ENCODE measurements around the gene NTM. TPM values are rescaled to one million over a fixed set of nuclear protein-coding genes. Genes with fewer than 3 reads are reported as not detected.

Gene NTM
- total and polyA plus RNA-seq, 2 of the 8 experiments (the other 6 are each of a cell fraction or from before 2014, with no cell fraction given): 13.4 to 20.0 TPM

DNA sequence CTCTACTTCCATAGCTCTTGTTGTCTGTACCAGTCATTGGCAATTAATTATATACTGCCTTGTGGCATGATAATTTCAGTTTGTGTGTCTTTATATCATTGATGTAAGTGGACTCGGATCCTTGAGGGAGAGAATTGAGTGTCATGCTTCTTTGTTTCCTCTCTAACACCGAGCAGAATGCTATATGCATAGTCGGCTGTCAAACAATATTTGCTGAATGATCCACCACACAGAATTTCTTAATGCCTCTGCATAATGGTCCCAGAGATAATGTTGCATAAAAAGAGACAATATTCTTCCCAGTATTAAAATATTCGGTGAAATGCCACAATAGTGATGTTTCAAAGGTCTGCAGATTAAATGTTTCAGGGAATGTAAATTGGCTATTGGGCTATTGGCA is 664.8 kb downstream of the NTM start:
- H2BK15ac ChIP-seq (ENCODE audit: low read length): no peak overlapping the region
- H2AK5ac ChIP-seq (ENCODE audit: low read depth, low read length): no peak overlapping the region
- CTCF ChIA-PET (ENCODE audit: partially characterized antibody): interaction anchor here (1.6 kb wide), 1 partner anchor 85 kb away, joined by 4 read pairs; no protein-coding TSS in a partner anchor
- H4K8ac ChIP-seq (ENCODE audit: extremely low read depth, insufficient read depth, low read length): no peak overlapping the region
- no peaks in the 10 kb centered on the region for H4K20me1 ChIP-seq (replicated peaks in 1 of 2; ENCODE audit: control insufficient read depth in 1 of 2, insufficient read depth in 2 of 2, low read length in 2 of 2)
- no peak overlapping the region for H3K4ac ChIP-seq (replicated peaks; ENCODE audit: insufficient read length, low read depth, low read length)
- TF ChIP-seq NANOG (IDR thresholded peaks at IDR 0.05; ENCODE audit: insufficient read depth, low read depth, low read length, poor library complexity, severe bottlenecking) (no peak), CHD2 (IDR thresholded peaks at IDR 0.05; ENCODE audit: low read length) (no peak), SIRT6 (IDR thresholded peaks at IDR 0.05; ENCODE audit: low read length) (no peak), POLR2A (IDR thresholded peaks at IDR 0.05; ENCODE audit: control extremely low read depth in 1 of 2, low read depth in 2 of 2, low read length in 2 of 2) (no peak), YY1 (IDR thresholded peaks at IDR 0.05; ENCODE audit: low read depth, low read length) (no peak), KDM5A (IDR thresholded peaks at IDR 0.05; ENCODE audit: low read length) (no peak), HDAC6 (IDR thresholded peaks at IDR 0.05; ENCODE audit: low read depth, low read length) (no peak), RAD21 (IDR thresholded peaks at IDR 0.05 in 1 of 2, conservative IDR thresholded peaks at IDR 0.05 in 1 of 2; ENCODE audit: low read depth in 2 of 2, low read length in 2 of 2) (no peak), CREB1 (IDR thresholded peaks at IDR 0.05) (no peak), TAF7 (optimal IDR thresholded peaks at IDR 0.05; ENCODE audit: borderline replicate concordance, low read depth, low read length) (no peak), JUND (IDR thresholded peaks at IDR 0.05; ENCODE audit: low read length) (no peak)
- TF ChIP-seq, protein P1, sequence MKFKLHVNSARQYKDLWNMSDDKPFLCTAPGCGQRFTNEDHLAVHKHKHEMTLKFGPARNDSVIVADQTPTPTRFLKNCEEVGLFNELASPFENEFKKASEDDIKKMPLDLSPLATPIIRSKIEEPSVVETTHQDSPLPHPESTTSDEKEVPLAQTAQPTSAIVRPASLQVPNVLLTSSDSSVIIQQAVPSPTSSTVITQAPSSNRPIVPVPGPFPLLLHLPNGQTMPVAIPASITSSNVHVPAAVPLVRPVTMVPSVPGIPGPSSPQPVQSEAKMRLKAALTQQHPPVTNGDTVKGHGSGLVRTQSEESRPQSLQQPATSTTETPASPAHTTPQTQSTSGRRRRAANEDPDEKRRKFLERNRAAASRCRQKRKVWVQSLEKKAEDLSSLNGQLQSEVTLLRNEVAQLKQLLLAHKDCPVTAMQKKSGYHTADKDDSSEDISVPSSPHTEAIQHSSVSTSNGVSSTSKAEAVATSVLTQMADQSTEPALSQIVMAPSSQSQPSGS (IDR thresholded peaks at IDR 0.05; ENCODE audit: low read length): no peak
- H3K27me3 ChIP-seq (replicated peaks in 1 of 4; ENCODE audit: control insufficient read depth in 3 of 4, extremely low read depth in 1 of 4, insufficient read depth in 3 of 4, low read length in 3 of 4): no peaks in the 10 kb centered on the region; a peak in 1 of 7 replicates
- peaks cover 0 to 3% of the 10 kb centered on the region in 2 experiments; a peak in 1 of 4 replicates for H3K9me3 ChIP-seq (ENCODE audit: insufficient read depth in 2 of 2, low read depth in 1 of 2, low read length in 1 of 2)
- H2BK20ac ChIP-seq (ENCODE audit: low read length): no peak overlapping the region
- no peak overlapping the region for H2BK5ac ChIP-seq (ENCODE audit: low read depth, low read length)
- H3K23ac ChIP-seq (ENCODE audit: insufficient read length): no peak overlapping the region
- H3K4me2 ChIP-seq (ENCODE audit: insufficient read depth in 1 of 2, low read depth in 2 of 2, low read length in 2 of 2): no peak overlapping the region
- DNase-seq (ENCODE audit: low read depth in 1 of 2, low spot score in 2 of 2): no peak
- H3K23me2 ChIP-seq (ENCODE audit: low read depth, low read length): no peaks in the 10 kb centered on the region
- no peak overlapping the region for H3K56ac ChIP-seq (replicated peaks; ENCODE audit: insufficient read length, low read depth, low read length)
- H2BK12ac ChIP-seq (ENCODE audit: low read depth, low read length): no peak overlapping the region
- H3K4me3 ChIP-seq (ENCODE audit: extremely low read depth in 1 of 4, insufficient read depth in 2 of 4, low read depth in 3 of 4, low read length in 4 of 4): no peak overlapping the region
- H3K27ac ChIP-seq (ENCODE audit: low read depth, low read length): no peak overlapping the region
- H4K91ac ChIP-seq (replicated peaks; ENCODE audit: insufficient read length, low read length): no peak overlapping the region
- no peak overlapping the region for H2BK120ac ChIP-seq (replicated peaks; ENCODE audit: low read depth, low read length)
- no peaks in the 10 kb centered on the region for H3K36me3 ChIP-seq (ENCODE audit: control insufficient read depth in 2 of 4, insufficient read depth in 4 of 4, low read length in 3 of 4)
- POLR2A ChIA-PET (ENCODE audit: partially characterized antibody): no interaction called here
- FAIRE-seq: no peak
- no peak overlapping the region for H3K9ac ChIP-seq (replicated peaks in 1 of 4; ENCODE audit: extremely low read depth in 1 of 4, low read depth in 3 of 4, low read length in 3 of 4)
- peaks cover 2% of the 10 kb centered on the region; the same call in 1 of the 2 replicates for H3K79me1 ChIP-seq (ENCODE audit: low read depth, low read length)
- no peak overlapping the region for H4K5ac ChIP-seq (ENCODE audit: insufficient read length, low read depth, low read length)
- 92% methylated on average over 4 of the region's 4 CpGs; no CpG with 5 or more reads in 1 of the 2 experiments for WGBS, 2 experiments (ENCODE audit: extremely low coverage in 1 of 2, insufficient coverage in 1 of 2, insufficient read length in 1 of 2, insufficient replicate concordance in 2 of 2, low coverage in 1 of 2, low lambda C conversion rate in 2 of 2, missing lambda C conversion rate in 1 of 2)
- no peak overlapping the region for H3K14ac ChIP-seq (ENCODE audit: insufficient read length)
- peaks cover 0 to 17% (median 12%) of the 10 kb centered on the region in 4 experiments; a peak in 6 of 7 replicates for H3K4me1 ChIP-seq (replicated peaks in 1 of 4; ENCODE audit: control insufficient read depth in 3 of 4, insufficient read depth in 4 of 4, low read length in 3 of 4)
- H3K79me2 ChIP-seq (ENCODE audit: control insufficient read depth in 1 of 2, insufficient read depth in 2 of 2, low read length in 2 of 2): no peaks in the 10 kb centered on the region
- no peak overlapping the region for H2AFZ ChIP-seq (ENCODE audit: low read length)
- no peak overlapping the region for H3K18ac ChIP-seq (ENCODE audit: extremely low read depth, low read length)
